Effector memory CD8-positive, alpha-beta T cell (primary cell): ENCODE data around the gene KIAA2012.

ENCODE experiments used
- ATAC-seq: fragments of 150-1000 bp; cut with Tn5 transposase; replicated peaks from 2 replicates; pipeline ENCODE4 v1.10.0; 2021; ENCODE audit warnings: mild to moderate bottlenecking, moderate library complexity
- DNase-seq, 3 experiments: peaks; one replicate each; pipeline ENCODE4 v3.0.0; 2021
- H3K27ac Mint-ChIP-seq, 2 donors: one replicate each; pipeline ENCODE4 v1.8.0; 2022; ENCODE audit warnings: mild to moderate bottlenecking in 2 of 2, mixed read lengths in 2 of 2, moderate library complexity in 2 of 2
- H3K27me3 Mint-ChIP-seq, 2 donors: one replicate each; pipeline ENCODE4 v1.8.0; 2022; ENCODE audit warnings: mixed read lengths in 2 of 2
- H3K36me3 Mint-ChIP-seq: one replicate; pipeline ENCODE4 v1.8.0; 2022; ENCODE audit warnings: mild to moderate bottlenecking, moderate library complexity, mixed read lengths; ENCODE audit not compliant: insufficient read depth
- H3K4me1 Mint-ChIP-seq, 2 donors: one replicate each; pipeline ENCODE4 v1.8.0; 2022; ENCODE audit warnings: low read depth in 2 of 2, mixed read lengths in 2 of 2
- H3K4me3 Mint-ChIP-seq, 2 donors: one replicate each; pipeline ENCODE4 v1.8.0; 2022; ENCODE audit warnings: mild to moderate bottlenecking in 2 of 2, mixed read lengths in 2 of 2, moderate library complexity in 2 of 2
- H3K9me3 Mint-ChIP-seq, 2 donors: one replicate each; pipeline ENCODE4 v1.8.0; 2022; ENCODE audit warnings: mixed read lengths in 2 of 2

KIAA2012 gene

DNA sequence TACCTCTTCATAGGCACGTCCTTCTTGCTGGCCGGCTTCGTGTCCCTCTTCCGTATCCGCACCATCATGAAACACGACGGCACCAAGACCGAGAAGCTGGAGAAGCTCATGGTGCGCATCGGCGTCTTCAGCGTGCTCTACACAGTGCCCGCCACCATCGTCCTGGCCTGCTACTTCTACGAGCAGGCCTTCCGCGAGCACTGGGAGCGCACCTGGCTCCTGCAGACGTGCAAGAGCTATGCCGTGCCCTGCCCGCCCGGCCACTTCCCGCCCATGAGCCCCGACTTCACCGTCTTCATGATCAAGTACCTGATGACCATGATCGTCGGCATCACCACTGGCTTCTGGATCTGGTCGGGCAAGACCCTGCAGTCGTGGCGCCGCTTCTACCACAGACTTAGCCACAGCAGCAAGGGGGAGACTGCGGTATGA lies 37.1 kb upstream of the KIAA2012 start:
- no peak overlapping the region for H3K4me3 Mint-ChIP-seq
- ATAC-seq, result no peak
- H3K27ac Mint-ChIP-seq, result no peak overlapping the region
- peaks cover 8% of the 10 kb centered on the region for H3K36me3 Mint-ChIP-seq
- peaks cover 0 to 23% of the 10 kb centered on the region in 2 donors for H3K27me3 Mint-ChIP-seq
- peaks cover 11 to 12% of the 10 kb centered on the region in 2 donors for H3K4me1 Mint-ChIP-seq
- H3K9me3 Mint-ChIP-seq, result no peaks in the 10 kb centered on the region
- no peak for DNase-seq

GRCh38 chr2:202036601-202037037 lies 36.4 kb upstream of the KIAA2012 start:
- H3K4me1 Mint-ChIP-seq, result peaks cover 11 to 12% of the 10 kb centered on the region in 2 donors
- H3K4me3 Mint-ChIP-seq, result no peak overlapping the region
- H3K27me3 Mint-ChIP-seq, result peaks cover 0 to 29% of the 10 kb centered on the region in 2 donors
- no peaks in the 10 kb centered on the region for H3K9me3 Mint-ChIP-seq
- ATAC-seq (no peak), DNase-seq (no peak)
- peaks cover 8% of the 10 kb centered on the region for H3K36me3 Mint-ChIP-seq
- no peak overlapping the region for H3K27ac Mint-ChIP-seq

DNA sequence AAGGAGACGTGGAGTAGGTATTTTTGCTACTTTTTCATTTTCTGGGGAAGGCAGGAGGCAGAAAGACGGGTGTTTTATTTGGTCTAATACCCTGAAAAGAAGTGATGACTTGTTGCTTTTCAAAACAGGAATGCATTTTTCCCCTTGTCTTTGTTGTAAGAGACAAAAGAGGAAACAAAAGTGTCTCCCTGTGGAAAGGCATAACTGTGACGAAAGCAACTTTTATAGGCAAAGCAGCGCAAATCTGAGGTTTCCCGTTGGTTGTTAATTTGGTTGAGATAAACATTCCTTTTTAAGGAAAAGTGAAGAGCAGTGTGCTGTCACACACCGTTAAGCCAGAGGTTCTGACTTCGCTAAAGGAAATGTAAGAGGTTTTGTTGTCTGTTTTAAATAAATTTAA lies 36.0 kb upstream of the KIAA2012 start:
- ATAC-seq (no peak), DNase-seq (no peak)
- Mint-ChIP-seq H3K9me3 (no peaks in the 10 kb centered on the region), H3K4me1 (peaks cover 11 to 12% of the 10 kb centered on the region in 2 donors), H3K27ac (no peak overlapping the region), H3K36me3 (peaks cover 8% of the 10 kb centered on the region), H3K27me3 (peaks cover 0 to 34% of the 10 kb centered on the region in 2 donors), H3K4me3 (no peak overlapping the region)

DNA sequence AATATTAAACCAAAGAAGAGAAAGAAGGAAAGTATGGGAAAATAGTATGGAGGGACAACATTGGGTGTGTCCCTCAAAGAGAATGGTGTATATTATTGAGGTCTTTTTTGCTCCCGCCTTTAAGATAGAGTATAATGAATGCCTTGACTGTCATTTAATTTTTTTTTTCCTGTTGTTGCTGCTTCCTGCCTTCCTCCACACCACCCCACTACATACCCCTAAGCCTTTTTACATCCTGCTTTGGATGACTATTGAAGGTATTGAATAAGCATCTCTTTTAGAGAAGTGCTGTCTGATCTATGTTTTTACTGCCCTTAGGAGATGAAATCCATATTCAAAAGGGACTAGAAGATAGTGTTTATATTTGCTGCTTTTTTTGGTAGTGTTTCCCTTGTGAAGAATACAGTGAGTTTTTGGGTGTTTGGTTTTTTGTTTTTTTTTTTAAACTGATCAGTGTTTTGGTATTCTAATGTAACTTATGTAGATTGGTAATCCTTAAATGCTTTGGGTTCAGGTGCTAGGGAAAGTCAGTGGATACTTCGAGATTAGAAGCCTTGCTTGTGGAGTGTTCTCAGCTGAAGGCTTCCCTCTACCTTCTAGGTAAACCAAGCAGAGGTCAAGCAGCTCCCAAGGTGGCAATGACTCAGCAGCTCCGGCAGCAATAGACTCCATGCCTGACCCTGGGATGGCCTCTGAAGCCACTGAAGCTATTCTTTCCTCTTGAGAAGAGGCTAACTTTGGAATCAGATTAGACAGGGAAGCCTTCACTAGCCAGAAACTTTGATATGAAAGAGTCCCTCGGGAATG lies 34.4 kb upstream of the KIAA2012 start:
- Mint-ChIP-seq H3K27me3 (peaks cover 8 to 46% of the 10 kb centered on the region in 2 donors), H3K4me1 (peaks cover 4 to 6% of the 10 kb centered on the region in 2 donors), H3K27ac (no peak overlapping the region), H3K4me3 (no peak overlapping the region), H3K36me3 (peaks cover 3% of the 10 kb centered on the region), H3K9me3 (no peaks in the 10 kb centered on the region)
- no peak for DNase-seq
- no peak for ATAC-seq

DNA sequence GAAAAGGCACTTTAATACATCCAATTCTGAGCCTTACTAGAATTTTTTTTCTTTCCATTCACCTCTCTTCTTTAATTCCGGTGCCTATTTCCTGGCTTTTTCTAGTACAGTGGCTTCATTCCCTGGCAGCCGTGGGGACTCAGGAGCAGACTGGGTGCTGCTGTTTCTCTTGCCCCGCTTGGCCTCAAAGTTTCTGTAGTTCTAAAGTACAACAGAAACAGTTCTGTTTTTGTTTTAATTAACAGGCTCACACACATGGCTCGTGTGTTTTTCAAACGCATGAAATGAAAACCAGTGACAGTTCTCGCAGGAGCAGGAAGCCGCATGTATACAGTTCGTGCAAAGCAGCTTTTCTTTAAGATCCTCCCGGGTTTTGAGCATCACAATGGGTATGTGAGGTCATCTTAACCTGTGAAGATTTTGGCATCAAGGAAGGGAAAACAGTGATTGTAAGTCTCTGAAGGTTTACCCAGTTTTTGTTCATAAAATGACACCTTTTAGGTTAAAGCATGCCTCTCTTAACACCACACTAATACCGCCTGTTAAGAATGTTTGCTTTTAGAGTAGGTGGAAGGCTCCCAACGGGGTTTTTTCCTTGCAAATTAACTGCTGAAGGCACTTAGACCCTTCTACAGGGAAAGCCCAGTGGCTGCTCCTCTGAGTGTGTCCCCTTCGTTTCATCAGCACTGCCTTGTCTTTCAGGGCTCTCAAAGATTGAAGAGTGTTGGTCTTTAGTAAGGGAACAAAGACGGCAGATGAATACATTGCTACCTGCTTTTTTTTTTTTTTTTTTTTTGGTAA lies 33.6 kb upstream of the KIAA2012 start:
- no peak for ATAC-seq
- Mint-ChIP-seq H3K4me1 (peaks cover 4 to 6% of the 10 kb centered on the region in 2 donors), H3K27me3 (peaks cover 16 to 52% of the 10 kb centered on the region in 2 donors), H3K4me3 (no peak overlapping the region), H3K9me3 (no peaks in the 10 kb centered on the region), H3K36me3 (peaks cover 3% of the 10 kb centered on the region), H3K27ac (no peak overlapping the region)
- DNase-seq, result no peak

DNA sequence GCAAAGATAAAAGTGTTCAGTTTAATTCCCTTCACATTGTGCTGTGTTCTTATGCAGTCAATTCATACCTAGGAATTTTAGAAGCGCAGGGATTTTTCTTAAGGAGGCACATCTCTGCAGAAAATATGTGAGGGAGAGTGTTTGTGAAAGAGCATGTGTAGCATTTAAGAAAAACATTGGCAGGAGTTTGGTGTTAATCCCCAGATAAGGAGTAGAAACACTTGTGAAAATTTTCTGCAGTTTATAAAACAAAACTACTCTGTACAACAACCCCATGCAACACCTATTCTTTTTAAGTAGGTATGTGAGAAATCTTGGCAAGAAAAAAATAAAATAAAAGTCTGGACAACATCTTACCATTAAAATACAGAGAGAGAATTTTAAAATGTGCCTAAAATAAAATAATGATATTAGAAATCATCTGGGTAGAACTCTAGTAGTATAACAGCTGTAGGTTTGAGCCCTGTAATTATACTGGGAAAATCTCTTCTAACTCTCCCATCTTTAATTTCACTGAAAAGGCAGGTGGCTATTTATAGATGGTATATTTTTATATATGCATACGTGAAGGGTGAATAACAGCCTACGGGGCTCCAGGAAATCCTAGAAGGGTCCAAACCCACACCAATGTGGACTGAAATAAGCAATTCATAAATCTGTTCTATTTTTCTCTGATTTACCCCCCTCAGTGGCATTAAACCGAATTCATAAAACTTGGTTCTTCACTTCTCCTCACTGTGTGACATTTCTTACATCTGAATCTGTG lies 32.8 kb upstream of the KIAA2012 start:
- H3K27ac Mint-ChIP-seq, result no peak overlapping the region
- DNase-seq (no peak), ATAC-seq (no peak)
- peaks cover 0 to 3% of the 10 kb centered on the region in 2 donors for H3K4me1 Mint-ChIP-seq
- no peak overlapping the region for H3K4me3 Mint-ChIP-seq
- H3K27me3 Mint-ChIP-seq, result peaks cover 23 to 59% of the 10 kb centered on the region in 2 donors
- H3K36me3 Mint-ChIP-seq, result no peaks in the 10 kb centered on the region
- H3K9me3 Mint-ChIP-seq, result no peaks in the 10 kb centered on the region

- H3K27me3 Mint-ChIP-seq, result peaks cover 43 to 78% of the 10 kb centered on the region in 2 donors
- no peaks in the 10 kb centered on the region for H3K36me3 Mint-ChIP-seq
- no peak overlapping the region for H3K4me3 Mint-ChIP-seq
- ATAC-seq, result no peak
- no peaks in the 10 kb centered on the region for H3K9me3 Mint-ChIP-seq
- no peak overlapping the region for H3K27ac Mint-ChIP-seq
- H3K4me1 Mint-ChIP-seq, result peaks cover 0 to 3% of the 10 kb centered on the region in 2 donors
- DNase-seq, result no peak
Observed at GRCh38 chr2:202042444-202042843, 30.6 kb upstream of the KIAA2012 start.

DNA sequence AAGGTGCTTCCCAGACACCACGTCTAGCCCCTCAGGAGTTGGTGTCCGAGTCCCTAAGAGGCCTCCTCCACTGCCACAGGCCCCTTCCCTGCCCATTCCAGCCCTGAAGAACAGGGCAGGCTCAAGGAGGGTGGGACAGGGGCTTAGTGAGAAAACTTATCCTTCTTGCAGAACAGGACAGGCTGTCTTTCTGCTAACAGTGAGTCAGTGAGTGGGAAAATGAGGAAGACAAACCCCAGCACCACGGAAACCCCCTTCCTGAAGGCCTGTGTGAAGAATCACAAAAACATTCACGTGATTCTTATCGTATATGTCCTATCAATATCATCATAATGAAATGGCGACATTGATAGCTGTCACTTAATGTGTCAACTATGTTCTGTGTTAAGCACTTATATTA lies 29.6 kb upstream of the KIAA2012 start:
- DNase-seq (no peak), ATAC-seq (no peak)
- Mint-ChIP-seq H3K27ac (no peak overlapping the region), H3K4me3 (no peak overlapping the region), H3K36me3 (no peaks in the 10 kb centered on the region), H3K27me3 (peaks cover 51 to 84% of the 10 kb centered on the region in 2 donors), H3K9me3 (no peaks in the 10 kb centered on the region), H3K4me1 (peaks cover 0 to 3% of the 10 kb centered on the region in 2 donors)

GRCh38 chr2:202044777-202045176 lies 28.3 kb upstream of the KIAA2012 start:
- Mint-ChIP-seq H3K4me3 (no peak overlapping the region), H3K27ac (no peak overlapping the region), H3K9me3 (no peaks in the 10 kb centered on the region), H3K36me3 (no peaks in the 10 kb centered on the region), H3K27me3 (peaks cover 64 to 81% of the 10 kb centered on the region in 2 donors), H3K4me1 (no peaks in the 10 kb centered on the region)
- ATAC-seq (no peak), DNase-seq (no peak)

DNA sequence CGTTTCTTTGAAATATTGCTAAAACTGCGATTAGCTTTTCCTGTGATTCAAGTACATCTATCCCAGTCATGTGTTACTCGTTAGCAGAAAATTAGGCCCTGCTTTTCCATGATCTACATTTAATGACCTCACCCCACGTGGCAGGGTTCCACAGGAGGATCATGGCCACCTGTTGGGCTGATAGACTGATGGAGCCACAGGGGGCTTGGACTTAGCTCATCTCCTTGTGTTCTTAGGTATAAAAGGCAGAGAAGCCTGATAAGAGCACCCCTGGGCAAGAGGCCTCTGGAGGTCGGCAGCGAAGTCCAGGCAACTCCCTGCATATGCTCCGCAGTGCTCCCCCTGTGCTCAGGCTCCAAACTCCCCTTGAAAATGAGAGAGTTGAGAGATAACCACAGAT lies 26.5 kb upstream of the KIAA2012 start:
- H3K27ac Mint-ChIP-seq, result no peak overlapping the region
- H3K4me3 Mint-ChIP-seq, result no peak overlapping the region
- ATAC-seq (no peak), DNase-seq (no peak)
- H3K4me1 Mint-ChIP-seq, result no peaks in the 10 kb centered on the region
- no peaks in the 10 kb centered on the region for H3K36me3 Mint-ChIP-seq
- no peaks in the 10 kb centered on the region for H3K9me3 Mint-ChIP-seq
- H3K27me3 Mint-ChIP-seq, result peaks cover 65 to 69% of the 10 kb centered on the region in 2 donors

GRCh38 chr2:202049092-202049728 lies 23.8 kb upstream of the KIAA2012 start:
- no peaks in the 10 kb centered on the region for H3K9me3 Mint-ChIP-seq
- H3K27me3 Mint-ChIP-seq, result peaks cover 58 to 71% of the 10 kb centered on the region in 2 donors
- H3K27ac Mint-ChIP-seq, result no peak overlapping the region
- H3K4me3 Mint-ChIP-seq, result no peak overlapping the region
- no peak for DNase-seq
- no peaks in the 10 kb centered on the region for H3K4me1 Mint-ChIP-seq
- no peak for ATAC-seq
- no peaks in the 10 kb centered on the region for H3K36me3 Mint-ChIP-seq

- H3K36me3 Mint-ChIP-seq, result no peaks in the 10 kb centered on the region
- DNase-seq (no peak), ATAC-seq (no peak)
- H3K27ac Mint-ChIP-seq, result no peak overlapping the region
- no peaks in the 10 kb centered on the region for H3K9me3 Mint-ChIP-seq
- no peaks in the 10 kb centered on the region for H3K4me1 Mint-ChIP-seq
- no peak overlapping the region for H3K4me3 Mint-ChIP-seq
- H3K27me3 Mint-ChIP-seq, result peaks cover 57 to 71% of the 10 kb centered on the region in 2 donors
Observed at GRCh38 chr2:202049840-202050239, 23.2 kb upstream of the KIAA2012 start.

GRCh38 chr2:202050652-202051051 lies 22.4 kb upstream of the KIAA2012 start:
- no peak overlapping the region for H3K27ac Mint-ChIP-seq
- DNase-seq, result no peak
- no peaks in the 10 kb centered on the region for H3K36me3 Mint-ChIP-seq
- H3K9me3 Mint-ChIP-seq, result no peaks in the 10 kb centered on the region
- H3K27me3 Mint-ChIP-seq, result peaks cover 56 to 72% of the 10 kb centered on the region in 2 donors
- H3K4me1 Mint-ChIP-seq, result no peaks in the 10 kb centered on the region
- no peak overlapping the region for H3K4me3 Mint-ChIP-seq
- ATAC-seq, result no peak
